HG02870 (cell line): ENCODE measurements around the gene UPK2.

Source experiments
- ATAC-seq: cut with Tn5 transposase; IDR thresholded peaks from one replicate; pipeline ENCODE4 v1.9.1; 2021; ENCODE audit warnings: mild to moderate bottlenecking, moderate library complexity; ENCODE audit not compliant: unreplicated experiment

UPK2 gene

DNA sequence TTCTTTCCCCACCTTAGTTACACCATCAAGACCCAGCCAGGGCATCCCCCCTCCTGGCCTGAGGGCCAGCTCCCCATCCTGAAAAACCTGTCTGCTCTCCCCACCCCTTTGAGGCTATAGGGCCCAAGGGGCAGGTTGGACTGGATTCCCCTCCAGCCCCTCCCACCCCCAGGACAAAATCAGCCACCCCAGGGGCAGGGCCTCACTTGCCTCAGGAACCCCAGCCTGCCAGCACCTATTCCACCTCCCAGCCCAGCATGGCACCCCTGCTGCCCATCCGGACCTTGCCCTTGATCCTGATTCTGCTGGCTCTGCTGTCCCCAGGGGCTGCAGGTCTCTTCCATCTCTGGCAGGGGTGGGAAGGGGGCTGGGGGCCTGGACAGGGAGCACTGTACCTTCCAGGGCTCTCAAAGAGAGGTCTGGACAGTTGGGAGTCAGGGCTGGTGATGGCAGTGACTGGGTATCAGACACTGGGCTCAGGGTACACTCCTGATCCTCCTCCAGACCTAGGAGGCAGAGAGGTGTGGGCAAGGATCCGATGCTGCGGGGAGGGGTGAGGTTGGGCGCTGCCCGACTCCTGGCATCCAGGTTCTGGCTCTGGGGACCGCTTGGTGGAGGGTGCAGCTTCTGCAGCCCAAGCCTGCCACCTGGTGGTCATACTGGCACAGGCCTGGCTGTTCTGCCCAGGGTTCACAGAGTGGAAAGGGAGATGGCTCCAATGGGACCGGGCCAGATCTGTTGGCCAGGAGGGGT lies at the start of gene UPK2:
TSS of gene UPK2 (plus strand) at position 205 of the 753 bp plus-strand sequence. CDS start at position 258, 53 bp downstream.
- ATAC-seq, result no peak

DNA sequence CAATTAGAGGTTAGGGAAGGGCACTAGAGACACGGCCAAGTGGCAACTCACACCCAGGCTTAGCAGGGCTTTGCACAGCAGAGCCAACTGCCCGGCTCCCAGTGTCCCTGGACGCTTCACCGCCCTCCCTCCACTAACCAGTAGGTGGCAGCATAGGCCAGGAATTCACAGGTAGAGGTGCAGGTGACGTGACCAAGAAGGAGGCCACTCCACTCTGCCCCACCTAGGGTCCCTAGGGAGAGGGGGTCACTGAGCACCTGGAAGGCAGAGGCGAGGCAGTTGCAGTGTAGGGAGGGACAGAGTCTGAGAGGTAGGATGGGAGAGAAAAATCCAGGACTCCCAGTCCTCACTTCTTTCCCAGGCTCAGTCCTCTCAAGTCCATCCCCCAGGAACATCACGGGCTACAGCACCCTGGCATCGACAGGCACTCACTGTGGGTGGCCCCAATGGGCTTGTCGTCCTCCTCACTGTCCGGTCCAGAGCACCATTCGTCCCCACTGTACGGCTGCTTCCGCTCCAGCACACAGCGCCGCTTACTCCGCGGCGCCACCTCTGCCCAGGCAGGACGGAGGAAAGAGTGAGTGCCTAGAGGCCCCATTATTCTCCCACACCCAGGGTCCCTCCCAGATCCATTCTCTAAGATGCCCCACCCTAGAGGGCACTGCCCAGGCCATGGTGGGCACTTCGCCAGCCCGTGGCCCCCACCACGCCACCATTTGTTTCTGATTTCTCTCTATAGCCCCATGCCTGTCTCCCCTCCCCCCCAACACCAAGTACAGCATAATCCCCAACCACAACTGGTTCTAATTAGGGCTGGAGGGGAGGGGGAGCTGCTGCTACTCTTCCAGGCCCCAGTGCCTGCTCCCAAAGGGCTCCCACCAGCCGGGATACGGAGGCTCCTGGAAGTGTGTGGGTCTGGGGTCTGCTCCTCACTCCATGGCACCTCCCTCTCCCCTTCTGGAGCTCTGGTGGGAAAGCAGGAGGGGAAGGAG lies 48.8 kb upstream of the UPK2 start:
- peak; percentile 68 for ATAC-seq

DNA sequence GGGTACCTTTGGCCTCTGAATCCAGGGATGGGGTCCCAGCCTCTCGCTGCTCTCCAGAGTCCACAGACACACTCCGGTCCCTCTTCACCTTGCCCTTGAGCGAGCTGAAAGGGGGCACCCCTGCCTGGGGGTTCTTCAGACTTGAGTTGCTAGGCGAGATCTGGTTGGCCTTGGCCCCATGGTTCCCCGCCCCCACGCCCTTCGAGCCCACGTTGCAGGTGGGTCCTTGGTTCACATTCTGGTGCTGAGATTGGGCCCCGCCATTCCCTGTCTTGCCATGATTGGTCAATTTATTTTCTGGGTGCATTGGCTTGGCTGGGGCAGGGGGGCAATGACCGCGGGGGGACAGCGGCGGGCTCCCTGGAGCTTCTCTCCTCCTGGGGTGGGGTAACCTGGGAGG lies 47.8 kb upstream of the UPK2 start:
- ATAC-seq, result no peak

DNA sequence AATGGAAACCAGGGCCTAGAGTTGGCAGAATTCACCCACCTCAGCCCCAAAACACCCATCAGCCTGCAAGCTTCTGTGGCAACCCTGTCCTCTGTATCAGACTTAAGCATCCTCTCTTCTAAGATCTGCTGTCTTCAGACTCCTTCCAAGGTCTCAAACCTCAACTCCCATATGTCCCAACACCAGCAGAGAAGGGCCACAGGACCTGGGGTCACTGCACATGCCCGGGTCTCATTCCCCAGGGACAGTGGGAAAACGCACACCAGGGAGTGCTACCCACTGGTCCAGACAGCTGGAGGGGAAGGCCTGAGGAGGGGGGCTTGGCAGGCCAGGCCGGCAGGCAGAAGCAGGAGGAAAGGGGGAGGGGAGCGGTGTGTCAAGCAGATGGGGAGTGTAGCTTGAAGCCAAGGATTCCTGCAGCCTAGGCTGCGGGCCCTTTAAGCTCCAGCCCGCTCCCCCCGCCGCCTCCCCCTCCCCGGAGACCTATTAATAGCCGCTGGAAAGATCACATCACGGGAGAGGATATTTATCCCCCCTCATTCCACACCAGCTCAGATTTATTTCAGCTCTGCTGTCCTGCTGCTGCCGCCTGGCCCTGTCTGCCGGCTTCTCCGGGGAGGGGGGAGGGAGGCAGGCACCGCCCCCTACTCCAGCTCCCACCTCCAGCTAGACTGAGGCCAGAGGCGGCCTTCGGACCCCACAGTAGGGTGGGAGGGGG lies 47.0 kb upstream of the UPK2 start:
- ATAC-seq, result no peak

DNA sequence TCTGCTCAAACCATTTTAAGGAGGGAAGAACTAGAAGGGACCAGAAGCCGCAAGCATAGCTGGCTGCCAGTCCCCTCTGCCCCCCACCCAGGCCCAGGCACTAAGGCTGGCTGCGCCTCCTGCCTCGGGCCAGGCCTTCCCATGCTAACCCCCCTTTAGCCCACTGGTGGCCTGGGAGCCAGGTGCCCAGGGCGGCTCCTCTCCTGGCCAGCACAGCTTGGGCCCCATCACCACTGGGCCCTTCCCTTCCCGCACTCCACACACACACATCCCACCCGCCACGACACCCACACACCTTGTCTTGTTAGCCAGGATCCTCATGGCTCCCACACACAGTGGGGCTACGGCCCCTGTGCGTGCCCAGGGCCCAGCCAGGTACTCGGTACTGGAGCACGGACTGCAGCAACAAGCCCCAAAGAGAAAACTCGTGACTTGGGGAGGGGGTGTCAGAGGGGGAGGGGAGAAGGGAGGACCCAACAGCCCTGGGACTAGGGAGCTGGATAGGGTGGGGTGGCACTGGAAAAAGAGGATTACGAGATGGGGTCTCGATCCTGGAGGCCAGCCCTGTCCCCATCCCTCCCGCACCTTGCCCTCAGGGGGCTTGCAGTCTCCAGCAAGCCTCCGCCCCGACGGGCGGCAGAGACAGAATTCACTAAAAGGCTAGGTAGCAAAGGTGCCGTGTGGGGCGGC lies 46.3 kb upstream of the UPK2 start:
- ATAC-seq, result no peak

DNA sequence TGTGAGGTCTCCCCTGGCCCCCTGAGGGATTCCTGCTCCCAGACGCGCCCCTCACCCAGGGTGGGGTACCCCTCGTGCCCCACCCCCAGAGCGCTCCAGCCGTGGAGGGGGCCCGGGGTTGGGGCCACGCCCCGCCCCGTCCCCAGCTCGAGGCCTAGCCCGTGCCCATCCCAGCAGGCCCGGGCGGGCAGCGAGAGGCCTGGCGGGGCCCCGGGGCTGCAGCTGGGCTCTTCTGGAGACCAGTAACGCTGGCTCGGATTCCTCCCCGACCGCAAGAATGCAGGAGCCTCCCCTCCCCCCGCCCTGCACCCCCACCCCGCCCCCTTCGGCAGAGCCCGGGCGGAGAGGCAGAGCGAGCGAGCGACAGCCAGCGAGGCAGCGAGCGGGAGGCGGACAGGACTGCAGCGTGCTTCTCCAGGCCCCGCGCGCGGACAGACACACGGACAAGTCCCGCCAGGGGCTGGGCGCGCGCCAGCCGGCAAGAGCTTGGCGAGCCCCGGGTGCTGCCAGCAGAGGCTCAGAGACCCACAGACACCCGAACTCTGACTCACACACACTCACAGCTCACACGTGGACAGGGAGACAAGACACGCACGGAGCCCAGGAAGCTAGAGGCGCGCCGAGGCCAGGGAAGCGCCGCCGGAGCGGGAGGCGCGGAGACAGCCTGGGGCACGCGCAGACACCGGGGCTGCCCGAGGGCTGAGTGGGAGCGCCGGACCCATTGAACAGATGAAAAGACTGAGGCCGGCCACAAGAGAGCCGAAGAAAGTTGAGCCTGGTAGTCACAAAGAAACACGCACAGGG lies 45.6 kb upstream of the UPK2 start:
- ATAC-seq, result no peak

DNA sequence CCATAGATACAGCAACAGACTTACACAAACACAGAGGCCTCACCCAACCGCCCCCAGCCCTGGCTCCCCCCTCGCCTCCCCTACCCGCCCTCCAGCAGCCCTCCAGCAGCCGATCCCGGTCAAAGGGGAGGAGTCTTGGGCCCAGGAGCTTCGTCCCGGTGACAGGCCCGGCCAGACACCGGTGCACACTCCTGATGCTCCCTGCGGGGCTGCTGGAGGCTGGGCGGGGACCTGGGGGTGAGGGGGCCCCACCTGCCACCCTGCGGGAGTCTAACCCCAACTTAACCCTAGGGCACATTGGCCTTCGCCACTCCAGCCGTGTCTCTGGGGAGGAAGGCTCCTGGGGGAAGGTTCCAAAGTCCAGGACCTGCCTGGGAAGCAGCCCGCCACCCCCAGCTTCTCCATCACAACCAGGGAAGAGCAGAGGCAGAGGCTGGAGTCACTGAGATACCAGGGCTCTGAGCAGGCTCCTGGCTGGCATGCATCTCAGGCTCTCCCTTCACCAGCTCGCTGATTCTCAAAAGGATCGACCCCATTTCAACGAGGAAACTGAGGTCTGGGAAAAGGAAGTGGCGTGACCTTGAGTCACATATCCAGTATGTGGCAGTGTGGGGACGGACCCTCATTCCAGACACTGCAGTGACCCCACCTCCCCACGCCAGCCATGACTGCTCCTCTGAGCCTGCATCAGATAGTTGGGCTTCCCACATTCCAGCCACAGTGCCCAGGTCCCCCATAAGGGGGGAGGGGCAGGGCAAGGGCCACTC lies 44.8 kb upstream of the UPK2 start:
- no peak for ATAC-seq

DNA sequence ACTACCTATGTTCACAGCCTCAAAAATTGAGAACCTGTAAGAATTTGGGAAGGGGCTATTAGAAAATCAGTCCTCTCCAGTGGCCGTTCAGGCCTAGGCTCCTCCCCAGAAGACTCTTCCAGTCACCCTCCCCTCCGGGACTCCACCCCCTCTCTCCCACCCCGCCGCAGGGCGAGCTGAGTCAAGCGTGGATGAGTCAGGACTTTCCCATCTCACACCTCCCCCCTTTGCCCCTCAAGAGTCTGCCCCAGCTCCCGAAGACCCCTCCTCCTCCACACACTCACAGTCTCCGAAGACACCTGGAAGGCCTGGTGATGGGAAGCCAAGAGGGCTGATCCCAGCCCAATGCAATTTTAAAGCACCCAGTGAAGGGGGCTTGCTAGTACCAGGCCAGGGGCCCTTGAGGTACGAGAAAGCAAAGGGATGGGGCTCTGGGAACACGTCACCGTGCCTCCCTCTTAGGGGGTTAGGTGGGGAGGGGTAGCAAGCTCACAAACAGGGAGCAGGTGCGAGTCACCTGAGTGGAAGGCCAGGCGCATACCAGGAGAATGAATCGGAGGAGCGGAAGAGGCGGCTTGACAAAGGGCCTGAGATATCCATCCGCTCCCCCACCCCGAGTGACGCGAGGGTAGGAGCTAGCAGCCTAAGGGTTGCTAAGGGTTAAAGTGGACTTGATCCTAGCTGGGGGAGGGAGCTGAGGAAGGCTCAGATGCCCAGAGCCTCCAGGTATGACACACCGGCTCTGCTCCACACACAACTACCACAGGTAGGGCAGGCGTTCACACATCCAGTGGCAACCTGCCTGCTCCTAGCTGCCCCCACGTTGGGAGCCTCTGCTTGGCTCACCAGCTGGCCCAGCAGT lies 44.0 kb upstream of the UPK2 start:
- no peak for ATAC-seq

DNA sequence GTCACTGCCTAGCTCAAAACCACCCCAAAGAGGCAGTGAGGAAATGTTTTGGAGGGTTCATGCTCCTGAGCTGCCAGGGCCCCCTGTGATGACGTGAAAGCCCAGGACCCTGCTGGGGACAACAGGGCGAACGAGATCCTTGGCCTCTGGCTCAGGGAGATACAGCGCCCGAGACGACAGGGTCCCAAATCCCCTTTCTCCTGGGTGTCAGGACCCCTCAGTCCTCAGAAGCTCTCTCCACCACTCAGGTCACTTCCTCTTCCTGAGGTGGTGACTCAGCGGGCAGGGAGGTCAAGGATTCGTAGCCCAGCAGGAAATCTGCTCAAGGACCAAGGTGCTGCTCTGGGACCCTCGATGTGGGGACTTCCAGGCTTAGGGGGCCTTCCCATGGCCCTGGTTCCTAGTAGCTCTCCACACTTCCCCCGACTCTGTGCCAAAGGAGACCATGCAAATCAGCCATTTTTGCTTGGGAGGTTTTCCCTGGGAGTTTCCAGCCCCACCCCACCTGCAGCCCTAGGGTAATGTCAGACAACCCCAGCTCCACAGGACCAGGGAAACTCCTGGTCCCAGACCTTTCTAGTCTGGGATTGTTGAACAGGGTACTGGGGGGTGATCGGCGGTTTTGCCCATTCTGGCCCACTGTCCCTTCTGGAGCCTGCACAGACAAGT lies 43.2 kb upstream of the UPK2 start:
- ATAC-seq, result no peak

DNA sequence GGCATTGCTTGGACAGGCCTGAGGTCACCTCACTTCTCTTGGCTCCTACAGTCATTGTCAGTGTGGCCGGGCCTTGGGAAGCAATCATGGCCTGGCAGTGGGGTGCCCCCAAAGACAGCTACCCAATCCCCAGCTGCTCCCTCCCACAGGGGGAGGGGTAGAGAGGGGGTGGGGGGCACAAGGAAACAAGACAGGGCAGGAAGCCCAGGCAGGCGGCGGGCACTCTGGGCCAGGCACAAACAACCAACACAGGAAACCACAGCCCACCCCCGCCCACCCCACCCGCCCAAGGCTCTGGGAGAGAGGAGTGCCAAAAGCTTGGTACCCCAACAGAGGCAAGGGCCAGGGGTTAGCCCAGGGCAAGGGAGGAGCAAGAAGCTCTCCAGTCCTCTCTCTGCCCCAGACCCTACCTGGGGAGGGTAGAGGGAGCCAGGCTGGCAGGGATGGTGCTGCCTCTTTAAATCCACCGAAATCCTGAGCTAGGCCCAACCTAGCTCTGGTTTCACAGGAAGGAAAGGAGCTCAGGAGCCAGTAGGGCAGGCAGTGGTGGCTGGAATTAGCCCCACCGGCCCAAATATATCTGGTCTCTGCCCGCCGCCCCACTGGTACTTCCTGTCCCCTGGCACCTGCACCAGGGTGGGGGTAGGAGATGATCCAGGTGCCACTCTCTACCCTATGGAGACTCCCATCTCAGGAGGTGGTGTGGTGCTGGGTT lies 42.5 kb upstream of the UPK2 start:
- ATAC-seq, result no peak

DNA sequence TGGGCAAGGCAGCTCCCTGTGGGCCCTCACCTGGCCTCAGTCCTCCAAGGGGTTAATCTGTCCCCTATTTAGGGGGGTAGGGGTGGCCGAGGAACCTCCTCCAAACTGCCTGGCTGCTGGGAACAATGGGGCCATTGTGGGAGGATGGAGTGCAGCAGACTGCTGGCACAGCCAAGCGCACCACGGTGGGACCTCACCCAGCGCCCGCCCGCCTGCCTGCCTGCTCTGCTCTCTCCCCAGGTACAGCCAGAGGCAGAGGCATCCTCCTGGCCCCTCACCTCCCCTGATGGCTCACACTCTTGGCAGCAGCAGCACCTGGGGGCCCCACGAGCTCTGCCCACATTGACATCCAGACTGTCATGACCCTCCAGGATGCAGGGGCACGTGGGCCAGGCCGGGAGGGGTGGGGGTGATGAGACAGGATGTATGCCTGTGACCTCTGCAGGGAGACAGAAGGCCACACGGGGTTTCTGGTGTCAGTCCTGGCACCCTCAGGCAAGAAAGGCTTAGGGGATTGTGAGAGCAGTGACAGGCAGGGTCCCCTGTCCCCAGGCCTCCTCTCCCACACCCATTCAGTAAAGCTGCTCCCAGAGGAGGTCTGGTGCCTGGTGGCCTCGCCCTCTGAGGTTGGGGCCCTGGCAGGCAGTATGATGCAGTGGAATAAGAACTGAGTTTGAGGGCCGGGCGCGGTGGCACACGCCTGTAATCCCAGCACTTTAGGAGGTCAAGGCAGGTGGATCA lies 41.8 kb upstream of the UPK2 start:
- no peak for ATAC-seq

DNA sequence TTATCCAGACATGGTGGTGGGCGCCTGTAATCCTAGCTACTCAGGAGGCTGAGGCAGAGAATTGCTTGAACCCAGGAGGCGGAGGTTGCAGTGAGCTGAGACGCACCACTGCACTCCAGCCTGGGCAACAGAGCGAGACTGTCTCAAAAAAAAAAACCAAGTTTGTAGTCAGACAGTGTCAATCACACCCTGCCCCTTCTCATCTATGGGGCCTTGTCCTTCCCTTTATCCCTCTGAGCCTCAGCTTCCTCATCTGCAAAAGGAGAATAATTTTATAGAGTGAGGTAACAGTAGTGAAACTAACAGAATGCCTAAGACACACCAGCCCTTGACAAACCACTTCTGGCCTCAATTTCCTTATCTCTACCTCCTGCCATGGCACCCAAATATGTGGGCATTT lies 41.1 kb upstream of the UPK2 start:
- ATAC-seq, result no peak

DNA sequence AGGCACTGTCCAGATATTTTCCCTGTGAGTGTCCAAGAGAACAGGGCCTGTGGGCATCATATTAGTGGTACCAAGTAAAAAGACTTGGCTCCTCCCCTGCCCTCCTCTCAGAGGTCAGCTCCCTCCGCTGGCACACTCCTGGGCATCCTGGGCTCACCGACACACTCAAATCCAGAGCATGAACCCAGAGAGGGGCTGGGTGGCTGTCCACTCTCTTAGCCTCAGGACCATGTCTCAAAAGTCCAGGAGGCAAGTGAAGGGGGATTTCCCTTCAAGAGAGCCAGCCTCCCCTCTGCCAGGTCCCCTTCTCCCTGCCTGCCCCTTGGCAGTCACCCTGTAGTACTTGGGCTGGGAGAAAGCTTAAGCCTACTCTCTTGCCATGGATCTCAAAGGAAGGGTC lies 40.7 kb upstream of the UPK2 start:
- ATAC-seq, result no peak

DNA sequence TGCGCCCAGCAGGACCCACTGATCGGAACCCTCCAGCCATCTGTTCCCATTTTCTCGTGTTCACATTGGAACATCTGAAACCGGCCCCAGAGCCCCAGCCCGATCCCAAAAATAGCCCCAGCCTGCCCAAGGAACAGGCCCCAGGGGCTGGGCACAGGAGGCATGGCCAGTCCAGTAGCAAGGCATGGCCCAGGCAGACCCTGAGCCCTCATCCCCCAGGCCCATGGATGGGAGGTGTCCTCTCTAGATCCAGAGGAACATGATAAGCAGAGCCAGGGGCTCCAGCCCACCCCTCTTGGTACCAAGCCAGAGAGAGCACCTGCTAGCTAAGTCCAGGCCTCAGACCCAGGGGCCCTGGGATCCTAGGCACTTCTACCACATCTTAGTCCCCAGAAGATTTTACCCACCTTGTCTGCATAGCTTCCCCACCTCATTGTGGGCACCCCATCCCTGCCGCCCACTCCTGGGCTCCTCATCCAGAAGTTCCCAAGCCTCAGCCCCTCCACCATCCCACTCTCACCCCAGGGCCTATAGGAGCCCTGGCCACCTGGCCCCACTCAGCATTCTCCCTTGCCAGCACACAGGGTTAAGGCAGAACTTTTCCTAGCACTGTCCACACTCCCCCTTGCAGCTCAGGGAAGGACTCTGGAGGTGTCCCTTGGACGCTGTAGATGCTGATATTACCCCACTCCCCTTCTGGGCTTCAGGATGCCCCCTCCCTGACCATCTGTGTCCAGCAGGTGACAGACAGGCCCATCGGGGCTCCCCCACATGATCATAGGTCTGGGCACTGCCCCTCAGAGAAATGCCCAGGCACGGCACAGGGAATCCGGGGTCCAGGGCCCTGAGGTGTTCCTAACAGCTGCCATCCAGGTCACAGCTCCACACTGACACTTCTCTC lies 39.9 kb upstream of the UPK2 start:
- no peak for ATAC-seq

DNA sequence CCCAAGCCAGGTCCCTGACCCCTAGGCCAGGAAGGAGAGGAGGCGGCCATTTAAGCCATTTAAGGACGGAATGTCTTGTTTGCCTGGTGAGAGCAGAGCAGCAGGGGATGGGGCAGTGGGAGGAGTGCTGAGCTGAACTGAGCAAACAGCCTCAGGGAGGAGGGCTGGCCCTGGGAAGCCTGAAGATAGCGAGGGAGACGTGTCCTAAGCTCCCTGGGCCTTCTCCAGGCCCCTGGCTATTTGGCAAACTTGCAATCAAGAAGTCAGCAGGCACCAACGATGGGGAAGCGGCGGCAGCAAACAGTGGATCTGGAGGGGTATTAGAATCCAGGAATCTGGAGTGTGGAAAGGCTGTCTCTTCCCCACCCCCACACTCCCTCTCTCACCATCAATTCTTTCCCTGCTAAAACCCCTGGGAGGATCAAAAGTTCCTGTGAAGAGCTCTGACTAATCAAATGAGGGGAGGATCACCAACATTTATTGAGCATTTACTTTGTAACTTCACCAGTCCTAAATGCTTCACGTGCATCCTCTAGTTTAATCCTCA lies 39.2 kb upstream of the UPK2 start:
- no peak for ATAC-seq
